Astrocyte (in vitro differentiated cells and primary cell): ENCODE measurements around the gene LRMDA. TPM values are rescaled to one million over a fixed set of nuclear protein-coding genes. Genes with fewer than 3 reads are reported as not detected.

Experiments used
- DNase-seq: peaks from one replicate; pipeline ENCODE4 v3.0.0-alpha.2; 2010; ENCODE audit warnings: low read depth
- FAIRE-seq: peaks from 2 replicates; lab custom pipeline; 2011; peaks lifted over from hg19 to GRCh38; lab: Jason Lieb, UNC
- H2AFZ ChIP-seq: 2 replicates; pipeline ENCODE4 v1.6.0; 2012; ENCODE audit warnings: low read depth, low read length, inconsistent platforms
- H3K27ac ChIP-seq: 2 replicates; pipeline ENCODE4 v1.5.1; 2011; ENCODE audit warnings: low read depth, low read length, inconsistent platforms
- H3K27me3 ChIP-seq: 2 replicates; pipeline ENCODE4 v1.6.0; 2011; ENCODE audit warnings: low read length, inconsistent platforms; ENCODE audit not compliant: insufficient read depth
- H3K36me3 ChIP-seq: 2 replicates; pipeline ENCODE4 v1.5.1; 2011; ENCODE audit warnings: low read length, inconsistent platforms; ENCODE audit not compliant: insufficient read depth
- H3K4me1 ChIP-seq: 2 replicates; pipeline ENCODE4 v1.5.1; 2011; ENCODE audit warnings: low read length, inconsistent platforms; ENCODE audit not compliant: insufficient read depth
- H3K4me2 ChIP-seq: 2 replicates; pipeline ENCODE4 v1.6.0; 2012; ENCODE audit warnings: low read length, inconsistent platforms
- H3K4me3 ChIP-seq: 2 replicates; pipeline ENCODE4 v1.5.1; 2011; ENCODE audit warnings: low read depth, mild to moderate bottlenecking, low read length, inconsistent platforms; ENCODE audit not compliant: insufficient read depth
- H3K79me2 ChIP-seq: 2 replicates; pipeline ENCODE4 v1.6.0; 2012; ENCODE audit warnings: mild to moderate bottlenecking, low read length, inconsistent platforms; ENCODE audit not compliant: insufficient read depth
- H3K9ac ChIP-seq: 2 replicates; pipeline ENCODE4 v1.6.0; 2012; ENCODE audit warnings: mild to moderate bottlenecking, low read length, inconsistent platforms
- H3K9me3 ChIP-seq: 2 replicates; pipeline ENCODE4 v1.5.1; 2012; ENCODE audit warnings: low read depth, mild to moderate bottlenecking, low read length, inconsistent platforms; ENCODE audit not compliant: insufficient read depth
- H4K20me1 ChIP-seq: 2 replicates; pipeline ENCODE4 v1.6.0; 2012; ENCODE audit warnings: low read length, inconsistent platforms; ENCODE audit not compliant: insufficient read depth
- H3K27ac Mint-ChIP-seq: one replicate; pipeline ENCODE4 v1.8.0; 2021; ENCODE audit warnings: mild to moderate bottlenecking, mixed read lengths; ENCODE audit not compliant: unreplicated experiment
- H3K27me3 Mint-ChIP-seq: one replicate; pipeline ENCODE4 v1.8.0; 2021; ENCODE audit warnings: low read depth, mixed read lengths; ENCODE audit not compliant: unreplicated experiment
- H3K36me3 Mint-ChIP-seq: one replicate; pipeline ENCODE4 v1.8.0; 2021; ENCODE audit warnings: low read depth, mixed read lengths; ENCODE audit not compliant: unreplicated experiment
- H3K4me1 Mint-ChIP-seq: one replicate; pipeline ENCODE4 v1.8.0; 2021; ENCODE audit warnings: low read depth, mixed read lengths; ENCODE audit not compliant: unreplicated experiment
- H3K4me3 Mint-ChIP-seq: one replicate; pipeline ENCODE4 v1.8.0; 2021; ENCODE audit warnings: mild to moderate bottlenecking, moderate library complexity, mixed read lengths; ENCODE audit not compliant: unreplicated experiment
- H3K9me3 Mint-ChIP-seq: one replicate; pipeline ENCODE4 v1.8.0; 2021; ENCODE audit warnings: mild to moderate bottlenecking, mixed read lengths; ENCODE audit not compliant: unreplicated experiment
- CTCF ChIP-seq: IDR thresholded peaks from 2 replicates; pipeline ENCODE4 v1.5.1; 2011; ENCODE audit warnings: low read depth, mild to moderate bottlenecking, inconsistent platforms, low read length, moderate library complexity; ENCODE audit not compliant: insufficient read depth
- EZH2 ChIP-seq: IDR thresholded peaks from 2 replicates; pipeline ENCODE4 v1.6.1; 2012; ENCODE audit warnings: mild to moderate bottlenecking, low read length, inconsistent platforms; ENCODE audit not compliant: insufficient read depth
- total RNA-seq: library from RNA; stranded (reverse); gene quantifications from 2 replicates; pipeline ENCODE4 v1.2.1, GENCODE V29; 2021

Gene LRMDA
- total RNA-seq, 1 donor from 2014 or later = 2.7 TPM

GRCh38 chr10:76082956-76083355, 651.5 kb downstream of the LRMDA start:
- Mint-ChIP-seq H3K4me1 (peaks cover 29% of the 10 kb centered on the region), H3K36me3 (no peaks in the 10 kb centered on the region), H3K27me3 (no peaks in the 10 kb centered on the region), H3K4me3 (no peak overlapping the region), H3K27ac (peak overlapping the region; percentile 19), H3K9me3 (peaks cover 5% of the 10 kb centered on the region)
- H3K79me2 ChIP-seq = no peaks in the 10 kb centered on the region
- peaks cover 27% of the 10 kb centered on the region for H3K4me1 ChIP-seq
- H3K4me3 ChIP-seq = no peak overlapping the region
- H3K27ac ChIP-seq = no peak overlapping the region
- DNase-seq (peak; percentile 83), FAIRE-seq (peak; percentile 74)
- no peak overlapping the region for H3K9ac ChIP-seq
- no peaks in the 10 kb centered on the region for H3K9me3 ChIP-seq
- H4K20me1 ChIP-seq = no peaks in the 10 kb centered on the region
- no peak for TF ChIP-seq CTCF
- TF ChIP-seq EZH2 = no peak
- H3K4me2 ChIP-seq = peak overlapping the region; percentile 64
- H2AFZ ChIP-seq = peak overlapping the region; percentile 55
- H3K36me3 ChIP-seq = no peaks in the 10 kb centered on the region
- H3K27me3 ChIP-seq = no peaks in the 10 kb centered on the region

- no peaks in the 10 kb centered on the region for H3K36me3 ChIP-seq
- no peak overlapping the region for H3K4me3 ChIP-seq
- no peaks in the 10 kb centered on the region for H3K9me3 ChIP-seq
- H3K36me3 Mint-ChIP-seq = no peaks in the 10 kb centered on the region
- no peak overlapping the region for H3K27ac Mint-ChIP-seq
- no peak for DNase-seq
- no peaks in the 10 kb centered on the region for H3K79me2 ChIP-seq
- no peaks in the 10 kb centered on the region for H4K20me1 ChIP-seq
- no peak overlapping the region for H3K4me3 Mint-ChIP-seq
- H3K27me3 ChIP-seq = no peaks in the 10 kb centered on the region
- H3K4me2 ChIP-seq = no peak overlapping the region
- no peak overlapping the region for H3K9ac ChIP-seq
- no peak overlapping the region for H2AFZ ChIP-seq
- no peaks in the 10 kb centered on the region for H3K27me3 Mint-ChIP-seq
- peaks cover 5% of the 10 kb centered on the region for H3K9me3 Mint-ChIP-seq
- no peak for FAIRE-seq
- no peak for TF ChIP-seq CTCF
- no peak for TF ChIP-seq EZH2
- peaks cover 26% of the 10 kb centered on the region for H3K4me1 ChIP-seq
- peaks cover 38% of the 10 kb centered on the region for H3K4me1 Mint-ChIP-seq
- no peak overlapping the region for H3K27ac ChIP-seq
Observed at GRCh38 chr10:76085002-76085816, 653.8 kb downstream of the LRMDA start.

GRCh38 chr10:76085817-76086167, 654.4 kb downstream of the LRMDA start:
- FAIRE-seq = no peak
- H3K27me3 Mint-ChIP-seq = no peaks in the 10 kb centered on the region

More at GRCh38 chr10:76085817-76086167, 654.4 kb downstream of the LRMDA start:
- Histone ChIP-seq H3K9ac (no peak overlapping the region), H3K4me1 (peaks cover 20% of the 10 kb centered on the region), H3K4me3 (no peak overlapping the region), H3K36me3 (no peaks in the 10 kb centered on the region), H2AFZ (no peak overlapping the region), H3K27me3 (no peaks in the 10 kb centered on the region), H3K9me3 (no peaks in the 10 kb centered on the region), H4K20me1 (no peaks in the 10 kb centered on the region), H3K27ac (no peak overlapping the region), H3K4me2 (no peak overlapping the region), H3K79me2 (no peaks in the 10 kb centered on the region)
- peaks cover 36% of the 10 kb centered on the region for H3K4me1 Mint-ChIP-seq
- no peak for DNase-seq
- no peak overlapping the region for H3K27ac Mint-ChIP-seq
- no peak for TF ChIP-seq CTCF
- no peak for TF ChIP-seq EZH2
- peaks cover 5% of the 10 kb centered on the region for H3K9me3 Mint-ChIP-seq
- no peaks in the 10 kb centered on the region for H3K36me3 Mint-ChIP-seq
- H3K4me3 Mint-ChIP-seq = no peak overlapping the region
